ENCODE data around the gene PXN. TPM values are rescaled to one million over a fixed set of nuclear protein-coding genes. Genes with fewer than 3 reads are reported as not detected.
"Not testable (repeated sequence)": the region's sequence is repeated elsewhere in the genome, so short reads cannot be mapped to it uniquely, and the experiment has no call there.

Gene PXN
- total RNA-seq, 2 donors from 2014 or later = 93.0 to 105 TPM

GRCh38 chr12:120249875-120250795 is 15.4 kb downstream of the PXN start:
- TF ChIP-seq CTCF (IDR thresholded peaks at IDR 0.05) = no peak
- ATAC-seq (ENCODE audit: insufficient number of reproducible peaks, low FRiP score, low read depth) (no peak), DNase-seq (ENCODE audit: low spot score) (no peak)
- Histone ChIP-seq H3K27ac (peak overlapping the region; percentile 46 to 54), H3K36me3 (no peaks in the 10 kb centered on the region), H3K9me3 (no peaks in the 10 kb centered on the region), H3K4me1 (ENCODE audit: control insufficient read depth in 1 of 2, low read depth in 2 of 2) (peaks cover 44 to 64% of the 10 kb centered on the region in 2 donors), H3K4me3 (peak overlapping the region; percentile 4), H3K27me3 (replicated peaks; ENCODE audit: insufficient read depth) (no peaks in the 10 kb centered on the region)

- TF ChIP-seq CTCF (IDR thresholded peaks at IDR 0.05) = no peak
- peak overlapping the region; percentile 4 for H3K4me3 ChIP-seq
- no peaks in the 10 kb centered on the region for H3K9me3 ChIP-seq
- no peaks in the 10 kb centered on the region for H3K36me3 ChIP-seq
- DNase-seq (ENCODE audit: low spot score) = no peak
- ATAC-seq (ENCODE audit: insufficient number of reproducible peaks, low FRiP score, low read depth) = peak; percentile 6
- H3K4me1 ChIP-seq (ENCODE audit: control insufficient read depth in 1 of 2, low read depth in 2 of 2) = peaks cover 44 to 64% of the 10 kb centered on the region in 2 donors
- peak overlapping the region; percentile 25 to 54 for H3K27ac ChIP-seq
- no peaks in the 10 kb centered on the region for H3K27me3 ChIP-seq (replicated peaks; ENCODE audit: insufficient read depth)
Measured at GRCh38 chr12:120249266-120249874, 16.2 kb downstream of the PXN start.

GRCh38 chr12:120247621-120248030 is 17.9 kb downstream of the PXN start:
- no peak overlapping the region for H3K27ac ChIP-seq
- no peak overlapping the region for H3K4me3 ChIP-seq

GRCh38 chr12:120247183-120247582 is 18.3 kb downstream of the PXN start:
- no peak for TF ChIP-seq CTCF (IDR thresholded peaks at IDR 0.05)
- Histone ChIP-seq H3K4me3 (no peak overlapping the region), H3K36me3 (no peaks in the 10 kb centered on the region), H3K27ac (no peak overlapping the region), H3K27me3 (replicated peaks; ENCODE audit: insufficient read depth) (no peaks in the 10 kb centered on the region), H3K9me3 (no peaks in the 10 kb centered on the region), H3K4me1 (ENCODE audit: control insufficient read depth in 1 of 2, low read depth in 2 of 2) (peaks cover 31 to 60% of the 10 kb centered on the region in 2 donors)
- no peak for ATAC-seq (ENCODE audit: insufficient number of reproducible peaks, low FRiP score, low read depth)
- no peak for DNase-seq (ENCODE audit: low spot score)

More at GRCh38 chr12:120247621-120248030, 17.9 kb downstream of the PXN start:
- no peak for DNase-seq (ENCODE audit: low spot score)
- ATAC-seq (ENCODE audit: insufficient number of reproducible peaks, low FRiP score, low read depth) = no peak
- Histone ChIP-seq H3K4me1 (ENCODE audit: control insufficient read depth in 1 of 2, low read depth in 2 of 2) (peaks cover 34 to 60% of the 10 kb centered on the region in 2 donors), H3K27me3 (replicated peaks; ENCODE audit: insufficient read depth) (no peaks in the 10 kb centered on the region), H3K9me3 (no peaks in the 10 kb centered on the region), H3K36me3 (no peaks in the 10 kb centered on the region)
- no peak for TF ChIP-seq CTCF (IDR thresholded peaks at IDR 0.05)

GRCh38 chr12:120246705-120247104 is 18.8 kb downstream of the PXN start:
- H3K36me3 ChIP-seq; ATAC-seq (ENCODE audit: insufficient number of reproducible peaks, low FRiP score, low read depth); DNase-seq (ENCODE audit: low spot score); H3K27me3 ChIP-seq (replicated peaks; ENCODE audit: insufficient read depth); H3K27ac ChIP-seq; H3K9me3 ChIP-seq; H3K4me3 ChIP-seq: not testable (repeated sequence)
- H3K4me1 ChIP-seq (ENCODE audit: control insufficient read depth in 1 of 2, low read depth in 2 of 2) = peaks cover 31 to 60% of the 10 kb centered on the region in 2 donors

All from thoracic aorta (tissue), 2 donors.